Nephron (organoid): ENCODE results near the gene DERA.

Experiments used
- H3K27ac Mint-ChIP-seq, 3 experiments: 2 replicates each; pipeline ENCODE4 v1.8.0; 2020; ENCODE audit warnings: mixed read lengths in 3 of 3, mild to moderate bottlenecking in 2 of 3, moderate library complexity in 1 of 3
- H3K27me3 Mint-ChIP-seq: 2 replicates; pipeline ENCODE4 v1.8.0; 2021; ENCODE audit warnings: low read depth, mild to moderate bottlenecking, moderate library complexity, mixed read lengths
- H3K36me3 Mint-ChIP-seq: 2 replicates; pipeline ENCODE4 v1.8.0; 2020; ENCODE audit warnings: low read depth, mixed read lengths
- H3K4me1 Mint-ChIP-seq: 2 replicates; pipeline ENCODE4 v1.8.0; 2020; ENCODE audit warnings: mixed read lengths
- H3K4me3 Mint-ChIP-seq, 3 experiments: 2 replicates each; pipeline ENCODE4 v1.8.0; 2020; ENCODE audit warnings: mild to moderate bottlenecking in 3 of 3, mixed read lengths in 3 of 3, moderate library complexity in 2 of 3
- H3K9me3 Mint-ChIP-seq: 2 replicates; pipeline ENCODE4 v1.8.0; 2020; ENCODE audit warnings: mixed read lengths
- TF ChIP-seq, protein P1 (sequence below), 3 experiments: fragments of 200-600 bp; sonication (generic); IDR thresholded peaks; one replicate each; pipeline ENCODE4 v1.5.0; 2021; ENCODE audit warnings: antibody characterized with exemption in 3 of 3; ENCODE audit not compliant: unreplicated experiment in 3 of 3

The DERA gene

DNA sequence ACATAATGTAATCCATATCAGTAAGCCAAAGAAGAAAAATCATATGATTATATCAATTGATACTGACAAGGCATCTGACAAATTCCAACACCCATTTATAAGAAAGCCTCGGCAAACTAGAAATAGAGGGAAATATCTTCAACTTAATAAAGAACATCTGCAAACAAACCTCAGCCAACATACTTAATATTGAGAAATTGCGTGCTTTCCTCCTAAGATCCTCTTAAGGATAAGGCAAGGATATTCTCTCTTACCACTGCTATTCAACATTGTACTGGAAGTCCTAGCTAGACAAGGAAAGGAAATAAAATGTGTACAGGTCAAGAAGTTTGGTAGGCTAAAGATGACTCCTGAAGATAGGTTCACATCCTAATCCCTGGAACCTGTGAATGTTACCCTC, 115.9 kb downstream of the DERA start:
- Mint-ChIP-seq H3K4me3 (no peak overlapping the region), H3K27ac (peak overlapping the region in 2 of 3 experiments; percentile 8 to 13), H3K9me3 (peaks cover 25% of the 10 kb centered on the region), H3K27me3 (no peaks in the 10 kb centered on the region), H3K36me3 (peaks cover 54% of the 10 kb centered on the region), H3K4me1 (peaks cover 23% of the 10 kb centered on the region)
- TF ChIP-seq, protein P1, sequence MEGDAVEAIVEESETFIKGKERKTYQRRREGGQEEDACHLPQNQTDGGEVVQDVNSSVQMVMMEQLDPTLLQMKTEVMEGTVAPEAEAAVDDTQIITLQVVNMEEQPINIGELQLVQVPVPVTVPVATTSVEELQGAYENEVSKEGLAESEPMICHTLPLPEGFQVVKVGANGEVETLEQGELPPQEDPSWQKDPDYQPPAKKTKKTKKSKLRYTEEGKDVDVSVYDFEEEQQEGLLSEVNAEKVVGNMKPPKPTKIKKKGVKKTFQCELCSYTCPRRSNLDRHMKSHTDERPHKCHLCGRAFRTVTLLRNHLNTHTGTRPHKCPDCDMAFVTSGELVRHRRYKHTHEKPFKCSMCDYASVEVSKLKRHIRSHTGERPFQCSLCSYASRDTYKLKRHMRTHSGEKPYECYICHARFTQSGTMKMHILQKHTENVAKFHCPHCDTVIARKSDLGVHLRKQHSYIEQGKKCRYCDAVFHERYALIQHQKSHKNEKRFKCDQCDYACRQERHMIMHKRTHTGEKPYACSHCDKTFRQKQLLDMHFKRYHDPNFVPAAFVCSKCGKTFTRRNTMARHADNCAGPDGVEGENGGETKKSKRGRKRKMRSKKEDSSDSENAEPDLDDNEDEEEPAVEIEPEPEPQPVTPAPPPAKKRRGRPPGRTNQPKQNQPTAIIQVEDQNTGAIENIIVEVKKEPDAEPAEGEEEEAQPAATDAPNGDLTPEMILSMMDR (IDR thresholded peaks at IDR 0.05; ENCODE audit: unreplicated experiment in 3 of 3): no peak

DNA sequence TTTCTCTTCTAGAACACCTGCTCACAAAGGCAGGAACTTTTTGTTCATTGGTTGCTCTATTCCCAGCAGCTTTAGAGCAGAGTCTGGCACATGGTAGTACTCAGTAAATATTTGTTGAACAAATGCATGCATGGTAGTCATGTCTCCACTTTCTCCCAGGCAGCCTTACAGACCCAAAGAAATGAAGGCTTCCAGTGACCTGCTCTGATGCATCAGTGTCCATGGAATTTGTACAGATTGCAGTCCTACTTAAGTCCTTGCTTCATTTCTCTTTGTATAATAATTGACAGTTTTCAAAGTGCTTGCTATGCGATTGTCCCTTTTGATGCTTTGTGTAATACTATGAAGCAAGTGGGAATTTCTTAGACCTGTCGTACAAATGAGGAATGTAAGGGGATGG, 119.6 kb downstream of the DERA start:
- peaks cover 28% of the 10 kb centered on the region for H3K36me3 Mint-ChIP-seq
- peaks cover 4% of the 10 kb centered on the region for H3K9me3 Mint-ChIP-seq
- TF ChIP-seq, protein P1 (IDR thresholded peaks at IDR 0.05; ENCODE audit: unreplicated experiment in 3 of 3): no peak
- H3K27me3 Mint-ChIP-seq: no peaks in the 10 kb centered on the region
- H3K4me1 Mint-ChIP-seq: peaks cover 39% of the 10 kb centered on the region
- H3K4me3 Mint-ChIP-seq: no peak overlapping the region
- H3K27ac Mint-ChIP-seq: no peak overlapping the region

DNA sequence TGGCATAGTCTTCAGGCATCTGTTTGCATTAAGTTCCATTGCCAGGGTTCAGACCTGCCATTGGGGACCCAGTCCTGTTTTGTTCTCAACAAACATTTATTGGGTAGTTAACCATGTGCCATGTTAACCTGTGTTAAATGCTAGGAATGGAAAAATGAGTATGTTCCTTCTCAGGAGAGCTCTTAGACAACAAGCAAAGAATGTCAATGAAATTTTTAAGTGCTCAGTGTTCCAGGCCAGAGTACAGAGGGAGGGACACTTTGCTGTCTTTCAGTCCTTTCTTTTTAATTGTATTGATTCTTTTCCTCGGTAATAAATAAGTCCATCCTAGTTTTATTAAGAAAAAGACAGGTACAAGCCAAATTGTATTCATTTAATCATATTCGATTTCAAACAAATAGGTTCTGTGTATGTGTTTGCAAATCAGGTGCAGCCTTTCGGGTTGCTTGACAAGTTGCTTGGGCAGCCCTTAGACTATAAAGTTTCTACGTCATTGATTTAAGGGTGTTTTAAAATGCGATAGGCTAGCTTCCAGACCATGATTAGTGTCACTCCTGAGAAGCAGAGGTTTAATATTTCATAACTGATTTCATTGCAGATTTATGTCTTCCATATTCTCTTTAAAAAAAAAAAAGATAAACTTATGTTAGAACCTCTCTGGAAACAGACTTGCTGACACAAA, 123.1 kb downstream of the DERA start:
- H3K27me3 Mint-ChIP-seq: no peaks in the 10 kb centered on the region
- H3K36me3 Mint-ChIP-seq: peaks cover 20% of the 10 kb centered on the region
- no peak overlapping the region for H3K4me3 Mint-ChIP-seq
- TF ChIP-seq, protein P1 (IDR thresholded peaks at IDR 0.05; ENCODE audit: unreplicated experiment in 3 of 3): no peak
- H3K4me1 Mint-ChIP-seq: peaks cover 18% of the 10 kb centered on the region
- H3K27ac Mint-ChIP-seq: peak overlapping the region in 2 of 3 experiments; percentile 12 to 92
- no peaks in the 10 kb centered on the region for H3K9me3 Mint-ChIP-seq

DNA sequence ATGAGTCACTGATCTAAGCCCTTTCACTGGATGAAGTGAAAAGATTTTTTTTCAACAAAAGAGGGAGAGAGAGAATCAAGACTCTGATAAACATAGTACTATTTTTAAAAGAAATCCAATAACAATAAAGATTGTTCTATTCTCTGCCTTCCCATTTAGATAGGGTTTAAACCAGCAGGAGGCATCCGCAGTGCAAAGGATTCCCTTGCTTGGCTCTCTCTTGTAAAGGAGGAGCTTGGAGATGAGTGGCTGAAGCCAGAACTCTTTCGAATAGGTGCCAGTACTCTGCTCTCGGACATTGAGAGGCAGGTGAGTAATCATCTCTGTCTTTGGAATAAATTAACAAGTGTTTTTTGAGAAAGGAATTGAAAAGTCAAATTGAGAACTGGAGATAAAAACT, 124.9 kb downstream of the DERA start:
- TF ChIP-seq, protein P1 (IDR thresholded peaks at IDR 0.05; ENCODE audit: unreplicated experiment in 3 of 3): no peak
- Mint-ChIP-seq H3K9me3 (no peaks in the 10 kb centered on the region), H3K27ac (no peak overlapping the region), H3K27me3 (no peaks in the 10 kb centered on the region), H3K4me1 (peaks cover 18% of the 10 kb centered on the region), H3K4me3 (no peak overlapping the region), H3K36me3 (peaks cover 16% of the 10 kb centered on the region)

DNA sequence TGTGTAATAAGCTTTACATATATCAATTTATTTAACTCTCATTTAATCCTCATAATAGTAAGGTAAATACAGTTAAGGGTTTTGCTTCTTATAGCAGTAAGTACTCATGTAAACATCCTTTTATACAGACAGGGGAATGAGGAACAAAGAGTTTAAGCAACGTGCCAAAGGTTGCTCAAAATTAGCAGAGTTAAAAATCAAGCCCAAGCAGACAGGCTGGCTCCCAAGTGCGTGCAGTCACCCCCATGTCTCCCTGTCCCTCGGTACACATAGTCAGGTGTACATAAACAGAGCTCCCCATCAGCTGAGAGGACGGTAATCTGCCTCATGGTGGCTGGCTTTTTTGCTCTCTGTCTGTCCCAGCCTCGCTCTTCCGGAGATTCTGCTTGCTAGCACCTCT, 126.4 kb downstream of the DERA start:
- Mint-ChIP-seq H3K36me3 (peaks cover 27% of the 10 kb centered on the region), H3K27ac (no peak overlapping the region), H3K4me3 (no peak overlapping the region), H3K27me3 (no peaks in the 10 kb centered on the region), H3K4me1 (peaks cover 14% of the 10 kb centered on the region), H3K9me3 (peaks cover 8% of the 10 kb centered on the region)
- TF ChIP-seq, protein P1 (IDR thresholded peaks at IDR 0.05; ENCODE audit: unreplicated experiment in 3 of 3): no peak

DNA sequence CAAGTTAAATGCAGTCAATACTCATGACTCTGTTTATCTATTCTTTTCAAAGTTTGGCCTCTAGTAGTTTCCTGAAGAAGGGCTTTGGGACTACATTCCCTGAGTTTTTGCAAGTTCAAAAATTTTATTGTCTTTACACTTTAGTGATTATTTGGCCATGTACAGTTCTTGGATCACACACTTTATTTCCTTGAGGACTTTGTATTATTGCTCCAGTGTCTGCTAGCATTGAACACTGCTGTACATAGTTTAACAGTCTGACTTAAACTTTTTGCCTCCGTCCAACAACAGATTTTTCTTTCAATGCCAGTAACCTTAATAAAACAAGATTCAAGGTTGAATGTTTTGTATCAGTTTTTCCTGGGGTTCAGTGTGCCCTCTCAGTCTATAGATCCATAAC, 132.3 kb downstream of the DERA start:
- peaks cover 35% of the 10 kb centered on the region for H3K36me3 Mint-ChIP-seq
- H3K27ac Mint-ChIP-seq: no peak overlapping the region
- TF ChIP-seq, protein P1 (IDR thresholded peaks at IDR 0.05; ENCODE audit: unreplicated experiment in 3 of 3): no peak
- H3K4me3 Mint-ChIP-seq: no peak overlapping the region
- no peaks in the 10 kb centered on the region for H3K4me1 Mint-ChIP-seq
- peaks cover 26% of the 10 kb centered on the region for H3K9me3 Mint-ChIP-seq
- no peaks in the 10 kb centered on the region for H3K27me3 Mint-ChIP-seq
